OCI-LY3 (cell line): ENCODE data around the gene RTKN.

Experiments used
- H2AFZ ChIP-seq: fragments of 200-600, 300-600 bp; shearing (Covaris generic); 2 replicates; pipeline ENCODE4 v1.6.0; 2014; ENCODE audit warnings: antibody characterized with exemption, low read depth, low read length
- H3K27ac ChIP-seq: fragments of 200-600, 300-600 bp; sonication (generic); 2 replicates; pipeline ENCODE4 v1.5.1; 2014; ENCODE audit warnings: mild to moderate bottlenecking, low read length, moderate library complexity, mixed read lengths
- H3K27me3 ChIP-seq: fragments of 200-600, 300-600 bp; sonication (generic); 2 replicates; pipeline ENCODE4 v1.6.1; 2014; ENCODE audit warnings: low read depth, low read length, mixed read lengths
- H3K36me3 ChIP-seq: fragments of 200-600, 300-600 bp; sonication (generic); replicated peaks from 2 replicates; pipeline ENCODE3; 2014; ENCODE audit warnings: low read depth, low read length, mixed read lengths
- H3K4me1 ChIP-seq: fragments of 300-600, 200-600 bp; sonication (generic); 2 replicates; pipeline ENCODE4 v1.6.1; 2014; ENCODE audit warnings: low read length, mixed read lengths
- H3K4me2 ChIP-seq: fragments of 200-600, 300-600 bp; sonication (generic); 2 replicates; pipeline ENCODE4 v1.6.1; 2014; ENCODE audit warnings: low read length, mixed read lengths
- H3K4me3 ChIP-seq: fragments of 300-600, 200-600 bp; sonication (generic); 2 replicates; pipeline ENCODE4 v1.5.1; 2014; ENCODE audit warnings: antibody characterized with exemption, mild to moderate bottlenecking, low read length, moderate library complexity
- H3K79me2 ChIP-seq: fragments of 300-600, 200-600 bp; shearing (Covaris generic); 2 replicates; pipeline ENCODE4 v1.6.1; 2014; ENCODE audit warnings: mild to moderate bottlenecking, low read length, mixed read lengths
- H3K9ac ChIP-seq: fragments of 300-600, 200-600 bp; shearing (Covaris generic); 2 replicates; pipeline ENCODE4 v1.6.0; 2014; ENCODE audit warnings: mild to moderate bottlenecking, low read length, moderate library complexity
- H3K9me3 ChIP-seq: fragments of 200-600, 300-600 bp; shearing (Covaris generic); 2 replicates; pipeline ENCODE4 v1.6.1; 2014; ENCODE audit warnings: low read length, mixed read lengths; ENCODE audit not compliant: insufficient read depth
- H4K20me1 ChIP-seq: fragments of 200-600, 300-600 bp; sonication (generic); 2 replicates; pipeline ENCODE4 v1.6.1; 2016; ENCODE audit warnings: low read length, mixed read lengths; ENCODE audit not compliant: insufficient read depth
- EZH2phosphoT487 ChIP-seq: fragments of 200-600 bp; shearing (Covaris generic); IDR thresholded peaks from 2 replicates; pipeline ENCODE4 v1.6.1; 2018; ENCODE audit warnings: antibody characterized with exemption, mixed run types, low read depth
- TF ChIP-seq, protein P1 (sequence below): fragments of 200-600, 300-600 bp; sonication (generic); IDR thresholded peaks from 2 replicates; pipeline ENCODE4 v1.5.1; 2014; ENCODE audit warnings: antibody characterized with exemption, low read length, low read depth

The RTKN gene

DNA sequence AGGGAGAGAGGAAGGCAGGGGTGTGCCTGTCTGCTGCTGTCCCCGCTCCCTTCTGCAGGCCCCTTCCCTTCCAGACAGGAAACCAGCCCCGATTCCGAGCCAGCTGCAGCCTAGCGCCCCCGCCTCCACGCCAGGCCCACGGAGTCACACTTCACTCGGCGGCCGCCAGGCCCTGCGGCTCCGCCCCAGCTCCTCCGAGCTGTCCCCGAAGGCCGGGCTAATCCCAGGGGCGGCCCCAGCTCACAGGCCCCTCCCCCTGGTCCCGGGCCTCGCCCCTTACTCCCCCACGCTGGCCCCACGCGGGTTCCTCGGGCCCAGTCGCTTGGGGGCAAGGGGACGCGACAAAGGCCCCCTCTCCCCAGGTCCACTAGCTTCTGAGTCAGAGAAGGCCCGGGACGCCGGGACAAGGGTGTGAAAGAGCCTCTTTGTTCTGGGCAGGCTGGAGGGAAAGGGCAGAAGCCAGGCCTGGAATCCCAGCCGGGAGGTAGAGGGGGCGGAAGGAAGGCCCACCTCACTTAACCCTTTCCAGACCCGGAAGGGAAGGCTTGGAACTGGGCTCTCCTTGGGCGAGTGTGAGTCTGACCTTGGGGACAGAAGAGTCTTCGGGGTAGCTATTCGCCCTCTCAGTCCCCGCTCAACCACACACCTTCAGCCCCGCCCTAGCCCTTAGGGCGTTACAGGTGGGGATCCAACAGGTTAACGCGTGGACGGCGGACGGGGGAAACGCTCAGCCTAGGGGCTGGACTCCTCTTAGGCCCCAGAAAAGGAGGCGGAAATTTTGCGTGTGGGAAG lies 1.2 kb downstream of the RTKN start:
- H4K20me1 ChIP-seq, result no peaks in the 10 kb centered on the region
- peak overlapping the region; percentile 92 for H2AFZ ChIP-seq
- peak overlapping the region; percentile 82 for H3K4me3 ChIP-seq
- no peaks in the 10 kb centered on the region for H3K79me2 ChIP-seq
- no peaks in the 10 kb centered on the region for H3K27me3 ChIP-seq
- H3K27ac ChIP-seq, result peak overlapping the region; percentile 44
- no peak for TF ChIP-seq EZH2phosphoT487
- TF ChIP-seq, protein P1, sequence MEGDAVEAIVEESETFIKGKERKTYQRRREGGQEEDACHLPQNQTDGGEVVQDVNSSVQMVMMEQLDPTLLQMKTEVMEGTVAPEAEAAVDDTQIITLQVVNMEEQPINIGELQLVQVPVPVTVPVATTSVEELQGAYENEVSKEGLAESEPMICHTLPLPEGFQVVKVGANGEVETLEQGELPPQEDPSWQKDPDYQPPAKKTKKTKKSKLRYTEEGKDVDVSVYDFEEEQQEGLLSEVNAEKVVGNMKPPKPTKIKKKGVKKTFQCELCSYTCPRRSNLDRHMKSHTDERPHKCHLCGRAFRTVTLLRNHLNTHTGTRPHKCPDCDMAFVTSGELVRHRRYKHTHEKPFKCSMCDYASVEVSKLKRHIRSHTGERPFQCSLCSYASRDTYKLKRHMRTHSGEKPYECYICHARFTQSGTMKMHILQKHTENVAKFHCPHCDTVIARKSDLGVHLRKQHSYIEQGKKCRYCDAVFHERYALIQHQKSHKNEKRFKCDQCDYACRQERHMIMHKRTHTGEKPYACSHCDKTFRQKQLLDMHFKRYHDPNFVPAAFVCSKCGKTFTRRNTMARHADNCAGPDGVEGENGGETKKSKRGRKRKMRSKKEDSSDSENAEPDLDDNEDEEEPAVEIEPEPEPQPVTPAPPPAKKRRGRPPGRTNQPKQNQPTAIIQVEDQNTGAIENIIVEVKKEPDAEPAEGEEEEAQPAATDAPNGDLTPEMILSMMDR, result peak; percentile 24; the same call in 1 of the 2 replicates
- peaks cover 53% of the 10 kb centered on the region for H3K4me1 ChIP-seq
- no peaks in the 10 kb centered on the region for H3K9me3 ChIP-seq
- no peaks in the 10 kb centered on the region for H3K36me3 ChIP-seq
- peak overlapping the region; percentile 72 for H3K9ac ChIP-seq
- peak overlapping the region; percentile 94 for H3K4me2 ChIP-seq

DNA sequence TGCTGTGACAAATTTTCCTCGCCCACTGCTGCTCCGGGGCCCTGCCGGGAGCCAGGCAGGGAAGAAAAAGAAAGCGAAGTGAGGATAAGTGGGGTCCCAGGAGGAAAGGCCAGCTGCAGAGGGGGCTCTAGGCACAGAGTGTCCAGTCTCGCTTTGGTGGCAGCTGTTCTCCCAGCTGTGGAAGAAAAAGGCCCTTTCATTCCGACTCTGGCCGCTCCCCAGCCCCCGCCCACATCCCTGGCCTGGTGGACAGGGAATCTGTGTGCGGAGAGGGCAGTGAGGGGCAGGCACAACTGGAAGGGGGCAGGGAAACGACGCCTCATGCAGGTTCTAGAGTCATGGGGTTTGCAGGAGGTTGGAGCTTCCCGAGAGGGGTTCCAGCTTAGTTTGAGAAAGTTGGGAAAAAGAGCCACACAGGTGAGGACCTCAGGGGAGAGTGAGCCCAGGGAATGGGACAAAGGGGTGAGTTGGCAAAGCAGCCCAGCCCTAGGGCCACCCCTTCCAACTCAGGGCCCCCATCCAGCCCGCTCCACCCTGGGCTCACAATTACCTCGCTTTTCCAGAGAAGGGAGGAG lies 1.8 kb downstream of the RTKN start:
- H3K4me2 ChIP-seq, result peak overlapping the region; percentile 94
- H3K27me3 ChIP-seq, result no peaks in the 10 kb centered on the region
- no peaks in the 10 kb centered on the region for H3K79me2 ChIP-seq
- H3K9ac ChIP-seq, result peak overlapping the region; percentile 72
- H3K9me3 ChIP-seq, result no peaks in the 10 kb centered on the region
- H3K4me3 ChIP-seq, result peak overlapping the region; percentile 82
- peaks cover 49% of the 10 kb centered on the region for H3K4me1 ChIP-seq
- TF ChIP-seq, protein P1, result no peak
- no peak for TF ChIP-seq EZH2phosphoT487
- H4K20me1 ChIP-seq, result no peaks in the 10 kb centered on the region
- H2AFZ ChIP-seq, result peak overlapping the region; percentile 51; the same call in 1 of the 2 replicates
- no peaks in the 10 kb centered on the region for H3K36me3 ChIP-seq
- no peak overlapping the region for H3K27ac ChIP-seq

DNA sequence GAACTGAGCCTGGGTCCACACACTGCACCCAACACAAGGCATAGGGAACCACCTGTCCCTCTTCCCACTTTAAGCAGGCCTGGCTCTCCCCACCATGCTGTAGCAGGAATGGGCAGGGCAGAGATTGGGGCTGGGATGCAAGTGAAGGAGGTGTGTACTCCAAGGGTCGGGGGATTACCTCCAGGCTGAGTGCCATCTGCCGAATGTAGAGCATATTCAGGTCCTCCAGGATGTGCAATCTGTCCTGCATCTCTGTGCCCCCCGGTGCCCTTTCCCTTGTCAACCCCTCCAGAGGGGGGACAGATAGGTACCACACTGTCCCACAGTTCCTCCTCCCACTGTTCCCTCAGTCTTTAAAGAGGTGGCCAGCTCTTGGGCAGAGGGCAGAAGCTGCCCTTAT lies 2.4 kb downstream of the RTKN start:
- Histone ChIP-seq H3K27me3 (no peaks in the 10 kb centered on the region), H2AFZ (no peak overlapping the region), H3K36me3 (no peaks in the 10 kb centered on the region), H3K4me1 (peaks cover 44% of the 10 kb centered on the region), H3K4me3 (peak overlapping the region; percentile 82), H3K4me2 (peak overlapping the region; percentile 94), H3K9ac (peak overlapping the region; percentile 72; the same call in 1 of the 2 replicates), H3K9me3 (no peaks in the 10 kb centered on the region), H4K20me1 (no peaks in the 10 kb centered on the region), H3K27ac (no peak overlapping the region), H3K79me2 (no peaks in the 10 kb centered on the region)
- no peak for TF ChIP-seq EZH2phosphoT487
- TF ChIP-seq, protein P1, result no peak

DNA sequence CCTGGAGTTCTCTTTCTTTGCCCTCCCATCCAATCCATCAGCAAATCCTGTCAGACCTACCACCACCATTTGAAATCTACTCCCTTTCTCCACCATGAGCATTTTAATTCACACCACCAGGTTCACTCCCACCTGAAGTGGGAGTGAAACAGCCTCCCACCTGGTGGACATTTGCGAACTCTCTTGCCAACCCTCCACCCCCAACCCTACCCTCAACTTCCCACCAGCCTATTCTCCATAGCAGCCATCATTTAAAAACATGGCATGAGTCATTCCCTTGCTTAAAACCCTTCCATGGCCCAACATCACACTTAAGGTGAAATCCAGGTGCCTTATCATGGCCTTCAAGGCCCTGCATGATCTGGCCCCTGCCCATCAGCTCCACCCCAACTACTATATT lies 3.5 kb downstream of the RTKN start:
- H3K79me2 ChIP-seq, result no peaks in the 10 kb centered on the region
- H4K20me1 ChIP-seq, result no peaks in the 10 kb centered on the region
- H3K4me3 ChIP-seq, result no peak overlapping the region
- no peaks in the 10 kb centered on the region for H3K9me3 ChIP-seq
- no peak overlapping the region for H3K4me2 ChIP-seq
- peaks cover 35% of the 10 kb centered on the region for H3K4me1 ChIP-seq
- H3K36me3 ChIP-seq, result no peaks in the 10 kb centered on the region
- H3K27me3 ChIP-seq, result no peaks in the 10 kb centered on the region
- TF ChIP-seq EZH2phosphoT487, result no peak
- TF ChIP-seq, protein P1, result no peak
- no peak overlapping the region for H3K9ac ChIP-seq
- H3K27ac ChIP-seq, result no peak overlapping the region
- H2AFZ ChIP-seq, result no peak overlapping the region
